GM19467 (cell line): ENCODE data around the gene MEF2C.
"Not testable (repeated sequence)": the region's sequence is repeated elsewhere in the genome, so short reads cannot be mapped to it uniquely, and the experiment has no call there.

Source experiments
- ATAC-seq: cut with Tn5 transposase; IDR thresholded peaks from one replicate; pipeline ENCODE4 v1.9.1; 2021; ENCODE audit warnings: mild to moderate bottlenecking, moderate library complexity; ENCODE audit not compliant: unreplicated experiment

MEF2C gene

GRCh38 chr5:88883059-88883835 is at the start of gene MEF2C:
Gene MEF2C (minus strand): TSS chr5:88883184. CDS start chr5:88823788, 59,396 bp downstream.
- no peak for ATAC-seq

- ATAC-seq, result no peak
Measured at GRCh38 chr5:88932541-88932940, 49.6 kb upstream of the MEF2C start.

- no peak for ATAC-seq
Measured at GRCh38 chr5:88930335-88930734, 47.4 kb upstream of the MEF2C start.

- no peak for ATAC-seq
Measured at GRCh38 chr5:88929385-88929784, 46.4 kb upstream of the MEF2C start.

- ATAC-seq, result no peak
Measured at GRCh38 chr5:88926774-88927173, 43.8 kb upstream of the MEF2C start.

- ATAC-seq, result no peak
Measured at GRCh38 chr5:88925692-88926490, 42.9 kb upstream of the MEF2C start.

- no peak for ATAC-seq
Measured at GRCh38 chr5:88924330-88924657, 41.3 kb upstream of the MEF2C start.

GRCh38 chr5:88923623-88924329 is 40.8 kb upstream of the MEF2C start:
- no peak for ATAC-seq

- ATAC-seq, result not testable (repeated sequence)
Measured at GRCh38 chr5:88912743-88913142, 29.8 kb upstream of the MEF2C start.

GRCh38 chr5:88911059-88911572 is 28.1 kb upstream of the MEF2C start:
- ATAC-seq, result not testable (repeated sequence)

GRCh38 chr5:88904478-88904877 is 21.5 kb upstream of the MEF2C start:
- ATAC-seq, result not testable (repeated sequence)

- ATAC-seq, result not testable (repeated sequence)
Measured at GRCh38 chr5:88903966-88904365, 21.0 kb upstream of the MEF2C start.

- not testable (repeated sequence) for ATAC-seq
Measured at GRCh38 chr5:88901077-88901476, 18.1 kb upstream of the MEF2C start.

- ATAC-seq, result no peak
Measured at GRCh38 chr5:88899096-88899737, 16.2 kb upstream of the MEF2C start.

GRCh38 chr5:88897748-88898147 is 14.8 kb upstream of the MEF2C start:
- ATAC-seq, result no peak

GRCh38 chr5:88895681-88896501 is 12.9 kb upstream of the MEF2C start:
- no peak for ATAC-seq

GRCh38 chr5:88892669-88893068 is 9.7 kb upstream of the MEF2C start:
- ATAC-seq, result no peak

- no peak for ATAC-seq
Measured at GRCh38 chr5:88890070-88890781, 7.2 kb upstream of the MEF2C start.
